Prostate gland (tissue), 2 donors: ENCODE measurements around the gene PLCG1.

Experiments
- POLR2A ChIP-seq: fragments of 450-650 bp; IDR thresholded peaks from one replicate; pipeline ENCODE4 v1.6.1; 2016; ENCODE audit warnings: antibody characterized with exemption, mild to moderate bottlenecking
- TF ChIP-seq, protein P1 (sequence below), 4 experiments: fragments of 200-600 bp in 2 of 4; fragments of 450-650 bp in 2 of 4; sonication (generic) in 2 of 4; IDR thresholded peaks; 1 replicate in 3 of 4; 2 replicates in 1 of 4; pipeline ENCODE4 v1.5.1; 2016 to 2019; ENCODE audit warnings: antibody characterized with exemption in 4 of 4, mild to moderate bottlenecking in 2 of 4, moderate library complexity in 2 of 4

DNA sequence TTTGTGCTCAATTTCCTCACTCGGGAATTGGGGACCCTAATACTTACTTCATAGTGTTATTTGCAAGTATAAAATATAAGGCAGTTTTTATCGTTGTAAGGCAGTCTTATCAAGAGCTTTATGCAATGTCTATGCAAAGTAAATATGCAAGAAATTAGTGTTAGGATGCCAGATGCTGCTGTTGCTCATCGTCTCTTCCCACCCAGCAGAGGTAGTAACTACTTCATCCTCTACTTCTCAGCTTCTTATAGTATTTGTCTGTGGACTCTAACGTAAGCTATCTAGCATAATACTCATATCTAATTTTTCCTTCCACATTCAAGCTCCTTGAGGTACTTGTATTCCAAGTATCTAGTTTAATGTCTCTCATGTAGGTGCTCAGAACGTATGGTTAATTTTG is 11.6 kb downstream of the PLCG1 start:
- TF ChIP-seq, protein P1, sequence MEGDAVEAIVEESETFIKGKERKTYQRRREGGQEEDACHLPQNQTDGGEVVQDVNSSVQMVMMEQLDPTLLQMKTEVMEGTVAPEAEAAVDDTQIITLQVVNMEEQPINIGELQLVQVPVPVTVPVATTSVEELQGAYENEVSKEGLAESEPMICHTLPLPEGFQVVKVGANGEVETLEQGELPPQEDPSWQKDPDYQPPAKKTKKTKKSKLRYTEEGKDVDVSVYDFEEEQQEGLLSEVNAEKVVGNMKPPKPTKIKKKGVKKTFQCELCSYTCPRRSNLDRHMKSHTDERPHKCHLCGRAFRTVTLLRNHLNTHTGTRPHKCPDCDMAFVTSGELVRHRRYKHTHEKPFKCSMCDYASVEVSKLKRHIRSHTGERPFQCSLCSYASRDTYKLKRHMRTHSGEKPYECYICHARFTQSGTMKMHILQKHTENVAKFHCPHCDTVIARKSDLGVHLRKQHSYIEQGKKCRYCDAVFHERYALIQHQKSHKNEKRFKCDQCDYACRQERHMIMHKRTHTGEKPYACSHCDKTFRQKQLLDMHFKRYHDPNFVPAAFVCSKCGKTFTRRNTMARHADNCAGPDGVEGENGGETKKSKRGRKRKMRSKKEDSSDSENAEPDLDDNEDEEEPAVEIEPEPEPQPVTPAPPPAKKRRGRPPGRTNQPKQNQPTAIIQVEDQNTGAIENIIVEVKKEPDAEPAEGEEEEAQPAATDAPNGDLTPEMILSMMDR (IDR thresholded peaks at IDR 0.05), result no peak
- TF ChIP-seq POLR2A, result no peak
